PC-3 (cell line): Measurements from ENCODE around the gene CEND1.

Experiments used
- EZH2 ChIP-seq: fragments of 300-600 bp; sonication (generic); IDR thresholded peaks from one replicate; pipeline ENCODE4 v1.6.1; 2017; ENCODE audit warnings: antibody characterized with exemption, mild to moderate bottlenecking, low read length; ENCODE audit not compliant: unreplicated experiment
- EZH2phosphoT487 ChIP-seq: fragments of 300-600 bp; sonication (generic); IDR thresholded peaks from 2 replicates; pipeline ENCODE4 v1.6.1; 2018; ENCODE audit warnings: mild to moderate bottlenecking, antibody characterized with exemption, low read length, borderline replicate concordance
- TF ChIP-seq, protein P1 (sequence below): fragments of 300-600 bp; sonication (generic); conservative IDR thresholded peaks from 2 replicates; pipeline ENCODE4 v1.5.1; 2017; ENCODE audit warnings: antibody characterized with exemption, low read depth, mild to moderate bottlenecking, low read length

- no peak for TF ChIP-seq EZH2
- TF ChIP-seq, protein P1, sequence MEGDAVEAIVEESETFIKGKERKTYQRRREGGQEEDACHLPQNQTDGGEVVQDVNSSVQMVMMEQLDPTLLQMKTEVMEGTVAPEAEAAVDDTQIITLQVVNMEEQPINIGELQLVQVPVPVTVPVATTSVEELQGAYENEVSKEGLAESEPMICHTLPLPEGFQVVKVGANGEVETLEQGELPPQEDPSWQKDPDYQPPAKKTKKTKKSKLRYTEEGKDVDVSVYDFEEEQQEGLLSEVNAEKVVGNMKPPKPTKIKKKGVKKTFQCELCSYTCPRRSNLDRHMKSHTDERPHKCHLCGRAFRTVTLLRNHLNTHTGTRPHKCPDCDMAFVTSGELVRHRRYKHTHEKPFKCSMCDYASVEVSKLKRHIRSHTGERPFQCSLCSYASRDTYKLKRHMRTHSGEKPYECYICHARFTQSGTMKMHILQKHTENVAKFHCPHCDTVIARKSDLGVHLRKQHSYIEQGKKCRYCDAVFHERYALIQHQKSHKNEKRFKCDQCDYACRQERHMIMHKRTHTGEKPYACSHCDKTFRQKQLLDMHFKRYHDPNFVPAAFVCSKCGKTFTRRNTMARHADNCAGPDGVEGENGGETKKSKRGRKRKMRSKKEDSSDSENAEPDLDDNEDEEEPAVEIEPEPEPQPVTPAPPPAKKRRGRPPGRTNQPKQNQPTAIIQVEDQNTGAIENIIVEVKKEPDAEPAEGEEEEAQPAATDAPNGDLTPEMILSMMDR: no peak
- no peak for TF ChIP-seq EZH2phosphoT487
Observed at GRCh38 chr11:830295-831117, 40.6 kb upstream of the CEND1 start.
